C1 segment of cervical spinal cord (tissue), 14 donors: ENCODE results near the gene TRPC6.

Experiments used
- DNase-seq, 14 donors: peaks; one replicate each; lab custom pipeline; 2025; lab: John Stamatoyannopoulos, UW

The TRPC6 gene

DNA sequence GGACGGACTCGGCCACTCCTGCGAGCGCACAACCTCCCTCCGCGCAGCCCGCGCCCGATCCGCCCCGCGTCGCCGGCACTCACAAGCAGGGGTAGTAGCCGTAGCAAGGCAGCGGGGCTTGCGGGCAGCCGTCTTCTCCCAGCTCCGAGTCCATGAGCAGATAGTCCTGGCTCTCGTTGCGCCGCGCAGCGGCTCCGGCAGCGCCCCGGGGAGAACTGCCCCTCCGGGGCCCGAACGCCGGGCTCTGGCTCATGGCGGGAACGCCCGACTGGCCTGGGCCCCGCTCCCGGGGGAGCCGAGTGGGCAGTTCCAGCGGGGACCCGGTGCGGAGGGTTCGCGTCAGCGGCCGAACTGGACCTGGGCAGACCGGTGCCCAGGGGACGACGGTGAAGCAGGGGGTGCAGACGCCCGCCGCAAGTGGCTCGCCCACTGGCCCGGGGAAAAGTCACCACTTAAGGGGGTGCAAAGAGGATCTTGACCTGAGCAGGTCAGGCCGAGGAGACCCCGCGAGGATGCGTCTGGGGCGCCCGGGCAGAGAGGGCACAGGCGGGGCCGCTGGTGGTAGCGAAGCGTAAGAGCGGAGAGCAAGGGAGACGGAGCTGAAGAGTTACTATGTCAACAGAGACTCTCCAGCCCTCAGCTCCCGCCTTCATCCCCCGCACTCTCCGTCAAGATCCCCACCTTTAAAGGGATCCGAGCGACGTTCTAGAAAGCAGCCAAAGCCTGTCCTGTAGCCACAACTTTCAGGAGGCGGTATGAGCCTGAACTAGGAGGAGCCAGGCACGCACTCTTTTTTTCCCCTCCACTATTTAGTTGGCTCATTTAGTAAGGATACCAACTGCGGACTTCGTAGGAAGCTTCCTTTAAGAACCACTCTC lies at the start of gene TRPC6:
Gene TRPC6 (minus strand): TSS at position 757 of the 878 bp plus-strand sequence. CDS start 504 bp downstream, at position 253.
- no peak for DNase-seq

DNA sequence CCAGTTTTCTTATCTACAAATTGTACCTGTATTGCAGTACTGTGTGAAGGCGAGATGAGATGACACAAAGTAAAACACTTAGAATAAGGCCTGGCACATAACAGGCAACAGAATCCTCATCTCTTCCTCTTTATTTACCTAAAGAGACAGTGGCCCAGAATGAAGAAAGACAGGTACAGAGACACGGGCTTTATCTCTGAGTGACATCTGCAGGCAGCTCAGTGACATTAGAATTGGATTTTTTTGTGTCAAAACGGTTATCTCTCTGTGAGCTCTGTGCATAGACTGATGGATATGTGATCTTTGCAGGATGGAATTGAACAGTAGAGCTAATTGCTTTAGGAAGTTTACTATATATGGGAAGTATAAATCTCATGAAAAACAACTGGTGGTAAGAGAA lies 36.2 kb upstream of the TRPC6 start:
- no peak for DNase-seq

DNA sequence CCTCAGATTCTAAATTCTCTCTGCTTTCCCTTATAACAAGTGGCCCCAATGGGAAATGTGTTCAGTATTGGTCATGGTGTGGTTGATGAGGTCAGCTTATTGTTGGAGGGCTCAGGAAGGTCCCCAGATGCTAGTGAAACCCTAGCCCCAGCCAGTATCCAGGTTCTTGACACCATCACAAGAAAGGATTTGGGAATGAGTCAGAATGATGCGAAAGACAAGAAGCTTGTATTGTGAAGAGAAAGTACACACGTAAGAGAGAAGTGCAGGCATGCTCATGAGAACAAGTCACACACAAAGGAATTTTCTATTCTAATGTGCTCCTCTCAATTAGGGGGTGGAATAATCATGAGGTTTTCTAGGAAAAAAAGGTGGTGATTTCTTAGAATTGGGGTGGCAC lies 34.9 kb upstream of the TRPC6 start:
- no peak for DNase-seq

DNA sequence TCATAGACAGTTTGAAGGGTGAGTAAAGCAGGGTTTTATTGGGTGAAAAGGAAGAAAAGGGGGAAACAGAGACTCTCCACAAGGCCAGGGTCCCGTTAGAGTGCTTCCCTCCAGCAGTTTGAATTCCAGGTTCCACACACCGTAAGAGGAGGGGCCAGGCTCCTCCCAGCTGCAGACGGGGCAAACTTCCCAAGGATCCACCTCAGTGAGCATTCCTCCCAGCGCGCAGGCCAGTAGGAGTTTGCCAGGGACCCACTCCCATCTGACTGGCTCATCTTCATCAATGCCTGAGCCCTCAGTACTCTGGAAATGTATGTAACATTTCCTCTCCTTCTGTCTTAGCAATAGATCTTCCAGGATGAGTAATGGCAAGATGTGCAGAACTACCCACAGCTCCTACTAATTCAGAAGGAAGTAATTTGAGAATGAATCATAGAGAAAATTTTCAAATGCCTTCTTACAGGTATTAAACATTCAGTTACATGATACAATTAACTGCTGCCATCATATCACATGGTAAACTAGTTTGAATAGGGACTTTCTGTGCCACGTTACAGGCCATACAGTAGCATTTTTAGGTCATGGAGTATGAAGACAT lies 34.0 kb upstream of the TRPC6 start:
- DNase-seq, result no peak

DNA sequence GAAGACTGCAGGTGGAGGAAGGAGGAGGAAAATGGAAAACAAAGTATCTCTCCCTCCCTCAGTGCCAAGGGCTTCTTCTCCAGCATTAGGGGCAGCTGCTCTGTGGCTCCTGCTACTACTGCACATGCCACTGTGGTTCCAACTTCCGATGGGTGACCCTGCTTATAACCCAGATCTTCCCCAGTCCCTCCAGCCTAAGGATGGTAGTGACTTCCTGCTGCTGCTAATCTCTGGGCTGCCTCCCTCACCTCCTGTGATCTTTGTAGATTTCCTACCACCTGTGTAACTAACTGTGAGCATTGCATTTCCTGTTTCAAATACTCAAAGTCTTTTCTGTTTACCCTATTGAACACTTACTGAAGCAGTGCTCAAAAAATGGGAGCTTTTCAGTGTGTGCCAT lies 28.7 kb upstream of the TRPC6 start:
- DNase-seq, result no peak

DNA sequence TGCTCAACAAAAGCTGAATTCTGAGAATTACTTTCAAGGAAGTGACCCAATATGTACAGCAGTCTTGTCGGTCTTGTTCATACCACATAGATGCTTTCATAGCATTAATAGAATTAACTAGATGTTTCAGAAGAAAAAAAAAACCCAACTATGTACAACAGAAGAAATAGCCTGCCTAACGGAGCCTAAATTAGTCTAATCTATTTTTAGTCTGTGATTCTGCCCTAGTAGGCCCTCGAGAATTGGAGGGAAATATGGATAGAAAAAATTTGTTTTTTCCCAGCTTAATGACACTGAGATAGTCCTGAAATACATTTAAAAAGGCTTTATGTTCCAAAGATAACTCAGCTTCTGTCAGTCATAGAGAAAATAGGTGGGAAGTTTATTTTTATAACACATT lies 17.1 kb upstream of the TRPC6 start:
- no peak for DNase-seq

DNA sequence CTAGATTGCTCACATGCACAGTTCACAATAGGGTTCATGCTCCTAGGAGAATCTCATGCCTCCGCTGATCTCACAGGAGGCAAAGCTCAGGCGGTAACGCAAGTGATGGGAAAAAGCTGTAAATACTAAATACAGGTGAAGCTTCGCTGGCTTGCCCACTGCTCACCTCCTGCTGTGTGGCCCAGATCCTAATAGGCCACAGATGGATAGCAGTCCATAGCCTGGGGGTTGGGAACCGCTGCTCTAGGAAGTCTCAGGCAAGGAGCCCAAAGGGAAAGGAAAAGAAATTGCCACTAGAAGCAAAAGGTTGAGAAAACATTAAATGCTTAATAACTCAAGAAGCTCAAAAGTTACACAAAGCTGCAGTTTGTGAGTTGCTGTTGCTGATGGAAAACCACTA lies 3.2 kb upstream of the TRPC6 start:
- no peak for DNase-seq

DNA sequence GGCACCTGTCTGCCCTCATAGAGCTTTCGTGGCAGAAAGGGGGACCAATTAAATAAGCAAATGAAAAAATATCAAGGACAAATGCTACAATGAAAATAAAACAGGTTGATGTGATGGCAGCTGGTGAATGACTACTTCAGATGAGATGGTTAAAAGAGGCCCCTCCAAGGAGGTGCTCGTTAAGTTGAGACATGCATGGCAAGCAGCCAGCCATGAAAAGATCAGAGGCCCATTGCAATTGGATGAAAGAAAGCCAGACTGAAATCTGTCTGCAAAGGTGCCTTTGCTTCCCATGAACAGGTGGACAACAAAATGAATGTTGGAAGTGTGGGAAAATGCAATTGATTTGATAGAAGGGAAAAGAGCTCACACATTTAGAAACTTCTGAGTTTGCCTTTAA lies 848 bp upstream of the TRPC6 start:
- DNase-seq, result no peak

DNA sequence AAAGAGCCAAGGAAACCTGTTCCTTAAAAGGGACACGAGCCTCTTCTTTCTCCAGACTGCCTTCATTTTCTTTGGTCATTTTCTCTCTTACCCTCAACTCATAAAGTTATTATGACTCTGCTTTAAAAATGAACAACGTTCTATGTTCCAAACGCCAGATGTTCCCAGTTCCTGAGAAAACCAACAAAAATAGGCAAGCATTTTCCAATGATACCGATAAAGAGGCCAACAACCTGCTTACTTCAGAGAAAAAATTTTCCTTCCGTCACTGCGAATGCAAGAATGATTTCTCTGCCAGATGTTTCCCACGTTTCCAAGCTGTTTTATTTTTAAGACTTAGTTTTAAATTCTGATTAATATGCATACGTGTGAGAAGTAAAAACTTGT lies 315 bp upstream of the TRPC6 start:
- no peak for DNase-seq

DNA sequence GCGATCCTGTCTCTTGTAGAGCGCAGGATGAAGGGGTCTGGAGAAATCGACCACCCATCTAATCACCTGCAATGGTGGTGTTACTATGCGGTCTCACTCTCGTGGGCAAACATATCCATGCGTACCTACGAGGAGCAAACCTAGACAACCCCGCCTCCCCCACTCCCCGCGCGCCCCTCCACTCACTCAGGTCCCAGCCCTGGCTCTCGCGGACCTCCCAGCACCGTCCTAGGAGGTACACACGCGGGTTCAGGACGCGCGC lies 887 bp downstream of the TRPC6 start:
- DNase-seq, result no peak

DNA sequence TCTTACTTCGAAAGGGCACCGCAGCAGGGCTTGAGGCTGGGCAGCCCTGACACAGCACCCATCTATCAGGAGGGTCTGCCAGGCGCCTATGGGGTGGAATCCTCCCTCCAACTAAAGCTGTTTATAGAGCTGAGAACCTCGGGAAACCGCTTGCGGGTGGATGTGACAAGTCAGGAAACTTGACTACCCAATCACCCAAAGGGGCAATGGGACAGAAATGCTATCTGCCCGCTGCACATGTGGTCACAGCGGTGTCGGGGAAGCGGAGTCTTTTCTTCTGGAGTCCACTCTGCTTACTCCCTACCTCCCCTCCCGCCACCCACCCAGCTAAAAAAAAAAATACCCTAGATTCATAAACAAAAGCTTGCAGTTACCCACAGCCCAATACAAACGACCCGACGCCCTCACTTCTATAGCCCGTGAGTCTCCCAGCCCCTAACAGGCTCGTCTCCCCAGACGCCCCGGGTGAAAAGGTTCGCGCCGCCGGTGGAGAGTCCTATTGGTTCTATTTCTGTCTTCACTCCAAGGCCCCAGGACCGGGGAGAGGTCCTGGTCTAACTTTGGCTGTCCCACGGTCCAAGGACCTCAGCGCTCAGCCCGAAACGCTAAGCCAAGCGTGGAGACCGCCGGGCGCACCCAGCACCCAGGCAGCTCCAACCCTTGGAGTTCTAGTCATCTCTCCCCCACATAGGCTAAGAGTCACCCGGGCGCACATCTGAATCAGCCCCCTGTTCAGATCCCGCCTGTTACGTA lies 1.4 kb downstream of the TRPC6 start:
- DNase-seq, result peak in 1 of 14 donors; percentile 0

DNA sequence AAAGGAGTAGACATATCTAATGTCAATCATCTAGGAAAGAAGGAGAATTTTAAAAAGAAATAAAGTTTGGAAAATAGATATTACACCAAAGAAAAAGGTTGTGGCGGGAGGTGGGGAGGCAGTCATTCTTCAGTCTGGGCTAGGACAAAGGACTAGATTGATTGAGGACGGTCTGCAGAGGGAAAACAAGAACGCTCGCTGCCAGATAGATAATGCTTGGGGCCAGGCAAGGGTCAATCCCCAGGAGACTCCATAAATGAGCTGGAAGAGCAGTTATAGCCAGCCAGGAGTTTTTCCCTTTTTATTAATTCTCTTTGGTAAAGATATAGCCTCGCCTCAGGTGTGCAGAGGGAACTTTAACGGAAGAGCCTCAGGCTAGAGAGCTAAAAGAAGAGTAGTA lies 6.3 kb downstream of the TRPC6 start:
- DNase-seq, result no peak

DNA sequence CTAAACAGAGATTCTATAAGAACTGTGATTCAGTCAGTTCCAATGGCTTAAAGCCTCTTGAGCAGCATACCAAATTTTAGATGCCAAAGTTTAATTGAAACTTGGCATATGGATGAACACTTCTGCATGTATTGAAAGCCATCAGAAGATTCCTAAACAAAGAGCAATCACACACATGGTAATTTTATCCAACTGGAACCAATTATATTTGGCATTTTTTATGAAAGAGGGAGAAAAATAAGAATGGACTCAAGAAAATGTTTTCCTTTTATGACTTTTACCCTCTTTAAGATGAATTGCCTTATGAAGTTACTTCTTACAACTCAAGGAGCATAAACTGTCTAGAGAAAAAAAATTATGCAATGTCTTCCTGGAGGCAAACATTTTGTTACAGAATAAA lies 7.4 kb downstream of the TRPC6 start:
- no peak for DNase-seq

DNA sequence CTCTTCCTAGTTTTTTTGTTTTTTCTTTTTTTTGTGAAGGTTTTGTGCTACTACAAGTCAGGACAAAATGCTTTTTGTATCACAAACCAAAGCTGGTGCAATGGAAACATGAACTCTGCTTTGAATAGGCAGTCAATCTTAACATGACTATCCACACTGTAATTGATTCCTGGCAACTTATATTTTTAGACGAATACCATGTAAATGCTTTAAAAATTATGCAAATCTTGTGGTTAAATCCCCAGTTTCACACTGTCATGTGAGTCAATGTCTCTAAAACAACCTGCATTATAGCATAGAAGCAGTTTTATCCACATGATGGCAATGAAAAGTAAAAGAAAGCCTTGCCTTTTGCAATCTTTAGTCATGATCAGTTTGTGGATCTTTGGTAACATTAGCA lies 8.9 kb downstream of the TRPC6 start:
- no peak for DNase-seq

DNA sequence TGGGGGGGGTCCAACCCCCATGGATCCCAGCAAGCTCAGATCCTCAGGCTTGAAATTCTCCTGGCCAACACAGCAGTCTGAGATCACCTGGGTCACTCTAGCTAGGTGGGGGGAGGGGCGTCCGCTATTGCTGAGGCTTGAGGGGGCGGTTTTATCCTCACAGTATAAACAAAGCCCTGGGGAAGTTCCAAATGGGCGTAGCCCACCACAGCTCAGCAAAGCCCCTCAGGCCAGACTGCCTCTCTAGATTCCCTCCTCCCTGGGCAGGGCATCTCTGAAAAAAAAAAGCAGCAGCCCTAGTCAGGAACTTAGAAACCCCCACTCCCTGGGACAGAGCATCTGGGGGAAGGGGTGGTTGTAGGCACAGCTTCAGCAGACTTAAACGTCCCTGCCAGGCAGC lies 16.7 kb downstream of the TRPC6 start:
- no peak for DNase-seq

DNA sequence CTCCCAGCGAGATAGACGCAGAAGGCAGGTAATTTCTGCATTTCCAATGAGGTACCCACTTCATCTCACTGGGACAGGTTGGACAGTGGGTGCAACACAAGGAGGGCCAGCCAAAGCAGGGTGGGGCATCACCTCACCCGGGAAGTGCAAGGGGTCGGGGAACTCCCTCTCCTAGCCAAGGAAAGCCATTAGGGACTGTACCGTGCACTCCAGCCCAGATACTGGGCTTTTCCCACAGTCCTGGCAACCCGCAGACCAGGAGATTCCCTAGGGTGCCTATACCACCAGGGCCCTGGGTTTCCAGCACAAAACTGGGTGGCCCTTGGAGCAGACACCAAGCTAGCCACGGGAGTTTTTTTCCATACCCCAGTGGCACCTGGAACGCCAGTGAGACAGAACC lies 17.2 kb downstream of the TRPC6 start:
- DNase-seq, result no peak

DNA sequence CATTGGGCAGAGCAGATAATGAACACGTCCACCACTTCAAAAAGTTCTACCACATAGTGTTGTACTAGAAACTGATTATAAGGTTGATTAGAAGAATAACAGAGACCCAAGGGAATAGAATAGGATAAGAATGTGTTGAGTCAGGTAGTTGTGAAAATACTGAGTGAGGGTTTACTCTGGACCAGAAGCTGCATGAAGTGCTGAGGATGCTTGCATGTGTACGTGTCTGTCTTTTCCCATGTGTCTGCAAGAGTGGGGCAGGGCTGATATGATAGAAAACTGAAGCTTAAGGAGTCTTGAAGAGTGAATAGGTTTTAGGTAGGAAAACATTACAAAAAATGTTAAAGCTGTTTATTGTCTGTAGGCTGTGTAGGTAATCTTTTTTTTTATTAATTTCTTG lies 20.6 kb downstream of the TRPC6 start:
- no peak for DNase-seq

DNA sequence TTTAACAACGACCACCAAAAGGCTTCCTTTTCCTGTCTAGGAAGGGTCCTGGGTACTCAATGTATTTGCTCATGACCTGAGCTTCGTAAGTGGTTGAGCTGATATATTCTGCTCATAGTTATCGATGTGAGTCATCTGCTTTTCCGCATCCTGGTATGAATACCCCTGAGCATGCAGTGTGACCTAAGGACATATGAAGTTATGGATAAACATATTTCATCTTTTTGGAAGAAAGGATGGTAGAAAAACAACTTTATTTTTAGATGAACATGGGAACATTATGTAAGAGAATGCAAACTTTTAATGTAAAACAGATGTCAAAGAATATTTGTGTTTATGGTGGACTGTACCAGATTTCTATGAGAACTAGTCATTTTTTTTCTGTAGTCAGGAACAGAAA lies 28.4 kb downstream of the TRPC6 start:
- no peak for DNase-seq

DNA sequence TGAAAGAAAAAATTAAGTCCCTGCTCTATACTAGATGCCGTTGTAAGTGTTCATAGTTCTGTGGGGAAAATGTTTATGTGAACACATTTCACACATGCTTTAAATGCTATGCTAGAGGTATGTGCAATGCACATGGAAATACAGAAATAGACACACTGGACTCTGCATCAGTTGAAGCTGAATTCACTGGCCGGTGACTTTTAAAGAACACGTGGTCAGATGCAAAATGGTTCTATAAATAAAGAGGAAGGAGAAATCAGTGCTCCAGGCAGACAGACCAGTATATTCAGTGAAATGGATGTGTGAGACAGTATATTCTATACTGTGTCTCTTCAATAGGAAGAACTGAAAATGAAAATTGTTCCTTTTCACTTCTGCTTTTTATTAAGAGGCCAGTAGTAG lies 29.9 kb downstream of the TRPC6 start:
- no peak for DNase-seq

DNA sequence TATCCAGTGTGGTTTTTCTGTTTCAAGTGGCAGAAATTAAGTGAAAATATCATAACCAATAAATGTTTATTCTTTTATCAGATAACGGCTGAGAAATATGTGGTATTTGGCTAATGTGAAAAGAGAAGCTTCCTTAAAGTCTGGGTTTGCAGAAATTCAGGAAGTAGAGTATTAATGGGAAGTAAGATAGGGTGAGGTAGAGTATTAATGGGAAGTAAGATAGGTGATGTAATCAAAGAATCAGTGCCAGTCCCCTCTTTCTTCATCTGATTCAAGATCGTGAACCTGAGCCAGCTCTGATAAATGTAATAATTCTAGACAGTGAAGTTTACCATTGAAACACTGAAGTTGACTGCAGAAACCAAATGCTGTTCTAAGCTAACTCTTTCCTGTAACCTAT lies 30.9 kb downstream of the TRPC6 start:
- DNase-seq, result no peak

DNA sequence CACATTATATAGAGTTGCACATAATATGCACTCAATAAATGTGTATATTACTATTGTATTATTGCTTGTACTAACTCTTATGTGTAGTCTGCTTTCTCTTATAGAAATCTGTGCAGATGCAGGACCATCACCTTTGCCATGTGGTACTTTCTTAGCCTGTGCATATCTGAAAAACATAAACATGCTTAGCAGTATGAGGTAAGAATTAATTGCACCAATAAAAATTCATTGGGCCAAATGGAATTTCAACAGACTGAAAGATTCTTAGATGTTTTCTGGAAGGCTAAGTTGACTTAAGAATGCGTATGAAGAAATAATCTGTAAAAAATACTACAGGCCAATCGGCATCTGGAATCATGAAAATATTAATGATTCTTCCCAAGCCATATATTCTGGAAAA lies 55.3 kb downstream of the TRPC6 start:
- DNase-seq, result no peak

DNA sequence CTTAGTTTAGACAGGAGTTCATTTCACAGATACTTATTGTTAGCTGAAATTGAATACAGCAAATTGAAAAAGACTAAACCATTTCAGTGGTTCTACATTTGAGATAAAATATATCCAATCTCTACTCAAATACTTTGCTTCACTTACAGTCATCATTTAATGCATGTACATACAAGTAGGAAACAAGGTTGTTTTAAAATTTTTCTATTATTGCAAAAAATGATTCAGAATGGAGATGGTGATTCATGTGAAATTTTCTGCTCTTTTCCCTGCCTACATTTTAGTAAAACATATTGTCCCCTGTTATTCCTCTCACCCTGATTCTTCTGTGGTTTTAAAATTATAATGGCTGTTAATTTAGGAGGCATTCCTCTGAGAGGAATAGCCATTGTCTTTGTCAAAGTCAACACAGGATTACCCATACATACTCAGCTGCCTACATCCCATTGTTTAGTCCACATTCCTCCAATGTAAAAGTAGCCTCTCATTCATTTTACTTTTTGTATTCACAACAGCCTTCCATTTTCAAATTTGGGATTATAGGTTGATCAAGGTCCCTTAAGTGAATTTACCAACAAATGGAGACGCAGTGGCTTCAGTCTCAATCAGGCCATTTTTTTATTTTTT lies 60.1 kb downstream of the TRPC6 start:
- DNase-seq, result no peak

DNA sequence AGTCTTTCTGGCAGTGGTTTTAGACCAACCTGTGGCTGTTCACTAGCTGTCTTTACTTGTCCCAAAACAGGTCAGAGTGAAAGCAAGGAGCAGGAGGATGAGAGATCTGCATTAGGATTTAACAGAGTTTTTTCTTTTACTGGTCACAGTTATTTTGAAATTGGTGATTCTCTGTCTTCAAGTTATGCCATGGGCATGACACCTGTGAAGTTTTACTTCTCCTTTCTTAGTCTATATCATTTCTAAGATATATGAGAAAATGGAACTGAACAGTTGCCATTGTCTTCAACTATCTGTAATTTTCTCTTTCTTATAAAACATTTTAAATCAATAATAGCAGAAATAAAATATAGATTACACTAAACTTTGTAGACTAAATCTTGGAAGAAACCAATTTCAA lies 60.6 kb downstream of the TRPC6 start:
- DNase-seq, result no peak
